SK-N-SH (cell line): ENCODE results near the gene C16orf78. TPM values are rescaled to one million over a fixed set of nuclear protein-coding genes. Genes with fewer than 3 reads are reported as not detected.

Source experiments
- CTCF ChIA-PET: fragments of 300-600, 350-600 bp; formaldehyde crosslinking; extraction: SDS; loops from one replicate; lab custom pipeline; 2021; lab: Yijun Ruan, JAX
- POLR2A ChIA-PET: fragments of 350-600 bp; sonication (Branson Sonifier 250); formaldehyde crosslinking; extraction: SDS; loops from one replicate; lab custom pipeline; 2020; ENCODE audit warnings: antibody characterized with exemption, inconsistent platforms; lab: Yijun Ruan, JAX
- DNase-seq: peaks from one replicate; pipeline ENCODE4 v3.0.0; 2012
- H2AFZ ChIP-seq: fragments of 200-600 bp; sonication (generic); 2 replicates; pipeline ENCODE4 v1.8.1; 2016; ENCODE audit warnings: antibody characterized with exemption, mild to moderate bottlenecking, low read depth
- H3F3A ChIP-seq: fragments of 200-600 bp; sonication (generic); replicated peaks from 2 replicates; pipeline ENCODE3; 2016; ENCODE audit warnings: antibody characterized with exemption, mild to moderate bottlenecking; ENCODE audit not compliant: insufficient read depth
- H3K27ac ChIP-seq, 2 experiments: fragments of 200-500 bp in 1 of 2; fragments of 200-600 bp in 1 of 2; sonication (Bioruptor generic) in 1 of 2; sonication (generic), shearing (Covaris generic) in 1 of 2; 2 replicates each; pipeline versions ENCODE4 v1.5.1 to v1.6.1; 2014 to 2016; ENCODE audit warnings: low read depth in 2 of 2, inconsistent platforms in 1 of 2, low read length in 1 of 2, mild to moderate bottlenecking in 1 of 2, mixed read lengths in 1 of 2
- H3K27me3 ChIP-seq: fragments of 200-600 bp; sonication (generic), shearing (Covaris generic); 2 replicates; pipeline ENCODE4 v1.6.1; 2016; ENCODE audit warnings: mixed run types; ENCODE audit not compliant: insufficient read depth
- H3K36me3 ChIP-seq, 2 experiments: fragments of 200-500 bp in 1 of 2; fragments of 200-600 bp in 1 of 2; sonication (Bioruptor generic) in 1 of 2; sonication (generic) in 1 of 2; replicated peaks in 1 of 2; 2 replicates each; pipeline versions ENCODE3 to v1.5.1; 2014 to 2016; ENCODE audit warnings: low read length in 1 of 2, mild to moderate bottlenecking in 1 of 2; ENCODE audit not compliant: insufficient read depth in 2 of 2, control insufficient read depth in 1 of 2
- H3K4me1 ChIP-seq, 2 experiments: fragments of 200-500 bp in 1 of 2; fragments of 200-600 bp in 1 of 2; sonication (Bioruptor generic) in 1 of 2; sonication (generic), shearing (Covaris generic) in 1 of 2; 2 replicates each; pipeline versions ENCODE4 v1.5.1 to v1.6.1; 2014 to 2016; ENCODE audit warnings: low read depth in 1 of 2, low read length in 1 of 2, mixed run types in 1 of 2; ENCODE audit not compliant: insufficient read depth in 2 of 2, control insufficient read depth in 1 of 2
- H3K4me2 ChIP-seq: fragments of 200-600 bp; sonication (generic), shearing (Covaris generic); 2 replicates; pipeline ENCODE4 v1.6.1; 2017; ENCODE audit warnings: mixed run types
- H3K4me3 ChIP-seq, 2 experiments: fragments of 200-500 bp in 1 of 2; fragments of 200-600 bp in 1 of 2; sonication (Bioruptor generic) in 1 of 2; sonication (generic), shearing (Covaris generic) in 1 of 2; 2 replicates each; pipeline versions ENCODE4 v1.5.1 to v1.8.1; 2014 to 2016; ENCODE audit warnings: low read depth in 2 of 2, inconsistent platforms in 1 of 2, low read length in 1 of 2, mild to moderate bottlenecking in 1 of 2, mixed read lengths in 1 of 2, moderate library complexity in 1 of 2
- H3K79me2 ChIP-seq: fragments of 200-600 bp; sonication (generic); 2 replicates; pipeline ENCODE4 v1.8.1; 2017; ENCODE audit warnings: mild to moderate bottlenecking; ENCODE audit not compliant: insufficient read depth
- H3K9ac ChIP-seq: fragments of 200-600 bp; sonication (generic); 2 replicates; pipeline ENCODE4 v1.6.1; 2017; ENCODE audit warnings: mixed run types
- H3K9me2 ChIP-seq: fragments of 200-600 bp; sonication (generic); 2 replicates; pipeline ENCODE4 v1.6.1; 2017; ENCODE audit warnings: mixed run types
- H3K9me3 ChIP-seq: fragments of 200-600 bp; sonication (generic); 2 replicates; pipeline ENCODE4 v1.6.1; 2017; ENCODE audit warnings: mixed run types, mild to moderate bottlenecking, moderate library complexity
- H4K20me1 ChIP-seq: fragments of 200-600 bp; sonication (generic); 2 replicates; pipeline ENCODE4 v1.6.1; 2017; ENCODE audit warnings: mild to moderate bottlenecking, mixed run types; ENCODE audit not compliant: insufficient read depth
- CHD2 ChIP-seq: fragments of 150-350 bp; IDR thresholded peaks from 2 replicates; pipeline ENCODE4 v1.6.1; 2018; ENCODE audit warnings: low read length; ENCODE audit not compliant: partially characterized antibody
- CTCF ChIP-seq: fragments of 200-600 bp; sonication (generic); IDR thresholded peaks from 2 replicates; pipeline ENCODE4 v1.6.1; 2017; ENCODE audit warnings: antibody characterized with exemption, mild to moderate bottlenecking, moderate library complexity
- FOSL2 ChIP-seq: IDR thresholded peaks from 2 replicates; pipeline ENCODE4 v1.4.0; 2012; ENCODE audit warnings: low read depth, mild to moderate bottlenecking, moderate library complexity, borderline replicate concordance
- FOXM1 ChIP-seq: IDR thresholded peaks from 2 replicates; pipeline ENCODE4 v1.4.0; 2012; ENCODE audit warnings: low read depth, mild to moderate bottlenecking
- IRF3 ChIP-seq: fragments of 150-350 bp; IDR thresholded peaks from 2 replicates; pipeline ENCODE4 v1.6.1; 2016; ENCODE audit warnings: mild to moderate bottlenecking, low read depth, low read length
- JUND ChIP-seq: IDR thresholded peaks from 2 replicates; pipeline ENCODE4 v1.4.0; 2012
- RAD21 ChIP-seq: IDR thresholded peaks from 2 replicates; pipeline ENCODE4 v1.6.1; 2012; ENCODE audit warnings: mild to moderate bottlenecking, low read length
- RCOR1 ChIP-seq: fragments of 150-350 bp; IDR thresholded peaks from 2 replicates; pipeline ENCODE4 v1.6.1; 2017; ENCODE audit warnings: antibody characterized with exemption, low read length
- TAF1 ChIP-seq: IDR thresholded peaks from 2 replicates; pipeline ENCODE4 v1.6.1; 2012; ENCODE audit warnings: low read depth, mild to moderate bottlenecking, low read length, moderate library complexity, borderline replicate concordance
- WGBS: methylation state at CpG from one replicate; pipeline ENCODE4 v1.1.6; 2017; ENCODE audit warnings: low lambda C conversion rate; 5-methylcytosine and 5-hydroxymethylcytosine counted together
- polyA plus RNA-seq, 3 experiments: library from polyadenylated mRNA; depleted of rRNA; stranded (reverse); fragments of >200 nt; gene quantifications; 2 replicates each; pipeline ENCODE4 v1.2.3, GENCODE V29; 2012
- TF ChIP-seq, protein P1 (sequence below): IDR thresholded peaks from 2 replicates; pipeline ENCODE4; 2012
- TF ChIP-seq, protein P2 (sequence below): IDR thresholded peaks from 2 replicates; pipeline ENCODE4 v1.4.0; 2012; ENCODE audit warnings: low read depth, borderline replicate concordance
- TF ChIP-seq, protein P3 (sequence below): fragments of 150-350 bp; IDR thresholded peaks from 2 replicates; pipeline ENCODE4 v1.6.1; 2017; ENCODE audit warnings: antibody characterized with exemption, low read length, low read depth, borderline replicate concordance

The C16orf78 gene
- polyA plus RNA-seq, 1 of the 3 experiments (the other 2 are of a cell fraction), result not detected

DNA sequence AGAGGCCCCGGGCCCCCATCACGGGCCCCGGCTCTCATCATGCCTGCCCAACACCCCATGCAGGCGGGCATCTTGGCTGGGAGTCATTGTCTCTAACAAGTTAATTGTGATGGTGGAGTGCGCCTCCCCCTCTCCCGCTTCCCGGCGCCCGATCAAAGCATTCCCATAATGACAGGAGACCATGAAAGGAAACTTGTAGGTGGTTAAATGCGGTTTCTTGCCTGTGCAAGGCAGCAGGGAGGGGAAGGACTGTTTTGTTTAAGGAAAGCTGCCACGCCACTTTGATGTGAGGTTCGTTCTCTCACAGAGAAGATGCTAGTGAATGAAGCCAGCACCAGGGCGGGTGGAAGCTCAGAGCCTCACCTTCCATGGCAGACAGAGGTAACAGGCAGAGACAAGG lies 45.4 kb downstream of the C16orf78 start (continued):
- TF ChIP-seq IRF3 (no peak), RCOR1 (no peak), FOXM1 (no peak), FOSL2 (no peak), CTCF (no peak), TAF1 (no peak), CHD2 (no peak), JUND (no peak)
- TF ChIP-seq, protein P1, sequence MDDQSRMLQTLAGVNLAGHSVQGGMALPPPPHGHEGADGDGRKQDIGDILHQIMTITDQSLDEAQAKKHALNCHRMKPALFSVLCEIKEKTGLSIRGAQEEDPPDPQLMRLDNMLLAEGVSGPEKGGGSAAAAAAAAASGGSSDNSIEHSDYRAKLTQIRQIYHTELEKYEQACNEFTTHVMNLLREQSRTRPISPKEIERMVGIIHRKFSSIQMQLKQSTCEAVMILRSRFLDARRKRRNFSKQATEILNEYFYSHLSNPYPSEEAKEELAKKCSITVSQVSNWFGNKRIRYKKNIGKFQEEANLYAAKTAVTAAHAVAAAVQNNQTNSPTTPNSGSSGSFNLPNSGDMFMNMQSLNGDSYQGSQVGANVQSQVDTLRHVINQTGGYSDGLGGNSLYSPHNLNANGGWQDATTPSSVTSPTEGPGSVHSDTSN, result no peak
- TF ChIP-seq, protein P2, sequence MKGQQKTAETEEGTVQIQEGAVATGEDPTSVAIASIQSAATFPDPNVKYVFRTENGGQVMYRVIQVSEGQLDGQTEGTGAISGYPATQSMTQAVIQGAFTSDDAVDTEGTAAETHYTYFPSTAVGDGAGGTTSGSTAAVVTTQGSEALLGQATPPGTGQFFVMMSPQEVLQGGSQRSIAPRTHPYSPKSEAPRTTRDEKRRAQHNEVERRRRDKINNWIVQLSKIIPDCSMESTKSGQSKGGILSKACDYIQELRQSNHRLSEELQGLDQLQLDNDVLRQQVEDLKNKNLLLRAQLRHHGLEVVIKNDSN, result no peak
- TF ChIP-seq, protein P3, sequence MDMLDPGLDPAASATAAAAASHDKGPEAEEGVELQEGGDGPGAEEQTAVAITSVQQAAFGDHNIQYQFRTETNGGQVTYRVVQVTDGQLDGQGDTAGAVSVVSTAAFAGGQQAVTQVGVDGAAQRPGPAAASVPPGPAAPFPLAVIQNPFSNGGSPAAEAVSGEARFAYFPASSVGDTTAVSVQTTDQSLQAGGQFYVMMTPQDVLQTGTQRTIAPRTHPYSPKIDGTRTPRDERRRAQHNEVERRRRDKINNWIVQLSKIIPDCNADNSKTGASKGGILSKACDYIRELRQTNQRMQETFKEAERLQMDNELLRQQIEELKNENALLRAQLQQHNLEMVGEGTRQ, result no peak
- TF ChIP-seq, all 33 proteins: peak for 0

DNA sequence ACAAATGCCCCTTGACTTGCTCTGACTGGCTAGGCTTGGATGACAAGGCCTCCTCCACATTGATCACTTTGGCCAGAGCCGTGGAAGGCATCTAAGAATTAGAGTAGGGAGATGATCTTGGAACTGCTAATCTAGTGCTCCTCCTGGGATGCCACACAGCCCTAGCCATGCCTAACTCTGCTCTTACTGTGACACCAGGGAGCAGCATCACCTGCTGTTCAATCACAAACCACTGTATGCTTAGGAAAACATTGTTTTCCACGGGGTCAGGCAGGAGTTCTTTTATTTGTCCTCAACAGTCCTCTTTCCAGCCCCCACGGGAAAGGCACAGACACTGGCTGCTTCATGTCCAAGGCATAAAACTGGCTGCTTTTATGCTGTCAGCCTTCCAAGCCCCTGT lies 46.3 kb downstream of the C16orf78 start:
- no peak for TF ChIP-seq RAD21
- Histone ChIP-seq H3K9ac (no peak overlapping the region), H3K4me2 (no peak overlapping the region), H3K4me1 (no peaks in the 10 kb centered on the region; a peak in 1 of 4 replicates), H4K20me1 (no peaks in the 10 kb centered on the region), H3K27ac (no peak overlapping the region), H3F3A (no peaks in the 10 kb centered on the region), H3K4me3 (no peak overlapping the region), H3K36me3 (no peaks in the 10 kb centered on the region), H3K27me3 (no peaks in the 10 kb centered on the region), H3K9me2 (no peaks in the 10 kb centered on the region), H3K9me3 (no peaks in the 10 kb centered on the region), H2AFZ (no peak overlapping the region), H3K79me2 (no peaks in the 10 kb centered on the region)
- ChIA-PET CTCF (interaction anchor here (1.2 to 4.2 kb wide), 4 partner anchors 12 to 502 kb away, joined by 3 to 25 read pairs (median 4); no protein-coding TSS in a partner anchor), POLR2A (no interaction called here)
- DNase-seq, result no peak
- 6% methylated on average over 2 of the region's 3 CpGs for WGBS
